GM12878 (cell line): Measurements from ENCODE around the gene PCCB. TPM values are rescaled to one million over a fixed set of nuclear protein-coding genes. Genes with fewer than 3 reads are reported as not detected.

Experiments used
- ATAC-seq: fragments of 200-7000 bp; cut with Tn5 transposase; 3 replicates; pipeline ENCODE4 v1.9.1; 2020; ENCODE audit warnings: mild to moderate bottlenecking, moderate library complexity
- BruUV-seq: library from RNA; stranded (reverse); fragments of 400-500 nt; replicated peaks from 2 replicates; lab custom pipeline; 2021; lab: Mats Ljungman, UMichigan
- CTCF ChIA-PET: fragments of 300-600 bp; sonication (Branson Sonifier 250); formaldehyde crosslinking; extraction: SDS; loops from one replicate; lab custom pipeline; 2021; ENCODE audit warnings: inconsistent platforms; lab: Yijun Ruan, JAX
- POLR2A ChIA-PET: fragments of 350-600 bp; formaldehyde crosslinking; extraction: SDS; loops from one replicate; lab custom pipeline; 2021; ENCODE audit warnings: inconsistent platforms; lab: Charles Lee
- RAD21 ChIA-PET: fragments of 300-600 bp; sonication (Branson Sonifier 250); formaldehyde crosslinking; loops from one replicate; lab custom pipeline; 2023; ENCODE audit warnings: antibody characterized with exemption; ENCODE audit not compliant: unreplicated experiment; lab: Charles Lee
- SMC1A ChIA-PET: fragments of 300-600 bp; sonication (Branson Sonifier 250); formaldehyde crosslinking; loops from one replicate; lab custom pipeline; 2023; ENCODE audit not compliant: unreplicated experiment, uncharacterized antibody; lab: Charles Lee
- DNase-seq: peaks from one replicate; pipeline ENCODE4 v3.0.0-alpha.2; 2011; ENCODE audit warnings: low read depth, low spot score
- FAIRE-seq: peaks from 3 replicates; lab custom pipeline; 2011; peaks lifted over from hg19 to GRCh38; lab: Jason Lieb, UNC
- H2AFZ ChIP-seq: 2 replicates; pipeline ENCODE4 v1.6.0; 2011; ENCODE audit warnings: low read depth, low read length, control low read depth; ENCODE audit not compliant: control insufficient read depth
- H3K27ac ChIP-seq: 2 replicates; pipeline ENCODE4 v1.5.1; 2011; ENCODE audit warnings: control low read depth; ENCODE audit not compliant: control insufficient read depth, insufficient read depth
- H3K27me3 ChIP-seq, 2 experiments: replicated peaks in 1 of 2; 2 replicates each; pipeline versions ENCODE4 v1.6.0 to v1.6.1; 2011; ENCODE audit warnings: low read length in 1 of 2; ENCODE audit not compliant: control insufficient read depth in 2 of 2, insufficient read depth in 2 of 2
- H3K36me3 ChIP-seq, 2 experiments: 2 replicates each; pipeline ENCODE4 v1.5.1; 2011; ENCODE audit warnings: low read length in 1 of 2; ENCODE audit not compliant: control insufficient read depth in 2 of 2, insufficient read depth in 2 of 2
- H3K4me1 ChIP-seq: 2 replicates; pipeline ENCODE4 v1.6.1; 2011; ENCODE audit warnings: mild to moderate bottlenecking, low read length, moderate library complexity, mixed read lengths; ENCODE audit not compliant: control insufficient read depth, insufficient read depth
- H3K4me2 ChIP-seq: 2 replicates; pipeline ENCODE4 v1.6.0; 2011; ENCODE audit warnings: control low read depth; ENCODE audit not compliant: control insufficient read depth, insufficient read depth
- H3K4me3 ChIP-seq: fragments of 200-600 bp; sonication (generic); 2 replicates; pipeline ENCODE4 v1.5.1; 2016
- H3K79me2 ChIP-seq: 2 replicates; pipeline ENCODE4 v1.6.0; 2011; ENCODE audit warnings: low read length; ENCODE audit not compliant: control insufficient read depth, insufficient read depth
- H3K9ac ChIP-seq: 2 replicates; pipeline ENCODE4 v1.8.0; 2011; ENCODE audit warnings: low read length, control low read depth, mixed read lengths; ENCODE audit not compliant: control insufficient read depth, insufficient read depth
- H3K9me3 ChIP-seq: replicated peaks from 3 replicates; pipeline ENCODE4 v1.5.1; 2011; ENCODE audit warnings: mild to moderate bottlenecking, low read length; ENCODE audit not compliant: control insufficient read depth, insufficient read depth
- H4K20me1 ChIP-seq: 2 replicates; pipeline ENCODE4 v1.6.0; 2011; ENCODE audit not compliant: control insufficient read depth, insufficient read depth
- BCLAF1 ChIP-seq: fragments of 450-650 bp; IDR thresholded peaks from 2 replicates; pipeline ENCODE4 v1.6.1; 2017; ENCODE audit warnings: antibody characterized with exemption, mild to moderate bottlenecking, moderate library complexity
- DPF2 ChIP-seq: fragments of 450-650 bp; IDR thresholded peaks from 2 replicates; pipeline ENCODE4 v1.6.1; 2017; ENCODE audit warnings: mild to moderate bottlenecking
- ETV6 ChIP-seq, 2 experiments: fragments of 450-650 bp in 1 of 2; IDR thresholded peaks in 1 of 2; conservative IDR thresholded peaks in 1 of 2; 2 replicates each; pipeline ENCODE4 v1.6.1; 2014; ENCODE audit warnings: antibody characterized with exemption in 1 of 2, borderline replicate concordance in 1 of 2, low read depth in 1 of 2, mild to moderate bottlenecking in 1 of 2, moderate library complexity in 1 of 2
- GABPA ChIP-seq: IDR thresholded peaks from 2 replicates; pipeline ENCODE4 v1.6.1; 2014; ENCODE audit warnings: antibody characterized with exemption, low read depth, mild to moderate bottlenecking, inconsistent platforms
- PKNOX1 ChIP-seq: fragments of 450-650 bp; IDR thresholded peaks from 2 replicates; pipeline ENCODE4 v1.6.1; 2016; ENCODE audit warnings: mild to moderate bottlenecking
- RAD21 ChIP-seq: IDR thresholded peaks from 2 replicates; pipeline ENCODE4 v1.6.1; 2011; ENCODE audit warnings: mild to moderate bottlenecking, low read depth, low read length, moderate library complexity; ENCODE audit not compliant: insufficient read depth
- RBBP5 ChIP-seq: fragments of 200-600 bp; sonication (generic); conservative IDR thresholded peaks from 2 replicates; pipeline ENCODE4 v1.6.1; 2016
- REST ChIP-seq: IDR thresholded peaks from 2 replicates; pipeline ENCODE4 v1.6.1; 2012; ENCODE audit warnings: mild to moderate bottlenecking, low read depth, low read length
- TCF12 ChIP-seq: IDR thresholded peaks from 2 replicates; pipeline ENCODE4 v1.6.1; 2011; ENCODE audit warnings: low read depth, mild to moderate bottlenecking, low read length
- TCF7 ChIP-seq: IDR thresholded peaks from 2 replicates; pipeline ENCODE4 v1.6.1; 2014; ENCODE audit warnings: antibody characterized with exemption, borderline replicate concordance
- ZBTB33 ChIP-seq: fragments of 450-650 bp; IDR thresholded peaks from 2 replicates; pipeline ENCODE4 v1.6.1; 2017; ENCODE audit warnings: mild to moderate bottlenecking
- WGBS: methylation state at CpG from one replicate; pipeline ENCODE4 v1.1.6; 2016; ENCODE audit warnings: low lambda C conversion rate; ENCODE audit not compliant: insufficient replicate concordance, insufficient coverage; ENCODE audit errors: missing lambda C conversion rate; 5-methylcytosine and 5-hydroxymethylcytosine counted together
- in situ Hi-C: fragments of 300-500 bp; cut with MboI; formaldehyde crosslinking; loops from 9 replicates; pipeline ENCODE4 v1.14.3; 2018; ENCODE audit warnings: mixed read lengths
- intact Hi-C: fragments of 100-400 bp; cut with micrococcal nuclease; formaldehyde crosslinking; loops from one replicate; pipeline ENCODE4 v1.14.2; 2022; ENCODE audit not compliant: unreplicated experiment
- polyA plus RNA-seq, 11 experiments: library from polyadenylated mRNA; depleted of rRNA in 4 of 11; unstranded in 6 of 11; stranded (reverse) in 5 of 11; fragments of >200 nt; fragmentation: Nextera tagmentation in 4 of 11; fragmentation: Illumina TruSeq in 1 of 11; extraction: Ambion mirVana in 4 of 11; extraction: Trizol in 1 of 11; gene quantifications; 1 replicate in 1 of 11; 2 replicates in 10 of 11; pipeline versions ENCODE4 v1.2.1 to v1.2.3, GENCODE V29; 2011 to 2016; ENCODE audit warnings: inconsistent platforms in 2 of 11, missing spikeins in 2 of 11, low read depth in 1 of 11
- total RNA-seq, 4 experiments: library from RNA; depleted of rRNA in 3 of 4; stranded (reverse); fragments of >200 nt in 3 of 4; fragmentation: Illumina TruSeq in 1 of 4; extraction: Trizol in 1 of 4; gene quantifications; 2 replicates each; pipeline versions ENCODE4 v1.2.1 to v1.2.3, GENCODE V29; 2013 to 2021

The PCCB gene
- total and polyA plus RNA-seq, 10 of the 15 experiments (the other 5 are each of a cell fraction or from before 2014, with no cell fraction given): 67.2 to 133 (median 86.9) TPM

GRCh38 chr3:136297826-136298225, 47.7 kb downstream of the PCCB start (continued):
- TF ChIP-seq REST (no peak), GABPA (no peak), PKNOX1 (no peak), DPF2 (no peak), TCF12 (no peak)

- CTCF ChIA-PET: no interaction called here
- Histone ChIP-seq H3K27me3 (no peaks in the 10 kb centered on the region), H2AFZ (no peak overlapping the region), H3K9me3 (no peaks in the 10 kb centered on the region), H3K27ac (no peak overlapping the region), H3K79me2 (no peaks in the 10 kb centered on the region), H3K4me2 (no peak overlapping the region), H3K9ac (no peak overlapping the region), H3K36me3 (peaks cover 5 to 18% of the 10 kb centered on the region in 2 experiments; a peak in 3 of 4 replicates), H3K4me3 (no peak overlapping the region), H4K20me1 (no peaks in the 10 kb centered on the region), H3K4me1 (no peaks in the 10 kb centered on the region)
- TF ChIP-seq BCLAF1: no peak
- no peak for TF ChIP-seq PKNOX1
- no peak for TF ChIP-seq ZBTB33
- TF ChIP-seq TCF7: no peak
- no peak for TF ChIP-seq RBBP5
- no peak for TF ChIP-seq ETV6 (conservative IDR thresholded peaks at IDR 0.05 in 1 of 2, IDR thresholded peaks at IDR 0.05 in 1 of 2; ENCODE audit: borderline replicate concordance in 1 of 2, low read depth in 1 of 2)
- TF ChIP-seq RAD21: no peak
- WGBS: 100% methylated on average over 2 of the region's 2 CpGs
- no peak for FAIRE-seq
- no TSS peak for BruUV-seq
- RAD21 ChIA-PET: no interaction called here
- no peak for ATAC-seq
- POLR2A ChIA-PET: no interaction called here
- intact Hi-C loops: no loop called here
- SMC1A ChIA-PET: interaction anchor here (0.6 kb wide), 1 partner anchor 190 kb away, joined by 3 read pairs; no protein-coding TSS in a partner anchor
- in situ Hi-C loops: no loop called here
- no peak for DNase-seq
Measured at GRCh38 chr3:136300444-136300843, 50.3 kb downstream of the PCCB start.
